ENCODE results near the gene TIAM2.
A peak's percentile ranks its signal among the peaks of the same experiment; 100 is the strongest.

The TIAM2 gene

GRCh38 chr6:155061381-155061780 lies 66.3 kb downstream of the TIAM2 start:
- no peak for DNase-seq (ENCODE audit: low read depth in 3 of 3)

GRCh38 chr6:155062866-155063341 lies 67.8 kb downstream of the TIAM2 start:
- no peak for DNase-seq (ENCODE audit: low read depth in 3 of 3)

- DNase-seq (ENCODE audit: low read depth in 3 of 3), result no peak
These were observed 69.2 kb downstream of the TIAM2 start for GRCh38 chr6:155064303-155064702.

- DNase-seq (ENCODE audit: low read depth in 3 of 3), result no peak
These were observed 71.2 kb downstream of the TIAM2 start for GRCh38 chr6:155066361-155066760.

GRCh38 chr6:155066921-155067680 lies 72.0 kb downstream of the TIAM2 start:
- no peak for DNase-seq (ENCODE audit: low read depth in 3 of 3)

GRCh38 chr6:155067956-155068615 lies 73.0 kb downstream of the TIAM2 start:
- no peak for DNase-seq (ENCODE audit: low read depth in 3 of 3)

- DNase-seq (ENCODE audit: low read depth in 3 of 3), result no peak
These were observed 74.4 kb downstream of the TIAM2 start for GRCh38 chr6:155069543-155069942.

- no peak for DNase-seq (ENCODE audit: low read depth in 3 of 3)
These were observed 81.0 kb downstream of the TIAM2 start for GRCh38 chr6:155075930-155076695.

- DNase-seq (ENCODE audit: low read depth in 3 of 3), result no peak
These were observed 82.2 kb downstream of the TIAM2 start for GRCh38 chr6:155077331-155077730.

- DNase-seq (ENCODE audit: low read depth in 3 of 3), result no peak
These were observed 82.7 kb downstream of the TIAM2 start for GRCh38 chr6:155077784-155078183.

- no peak for DNase-seq (ENCODE audit: low read depth in 3 of 3)
These were observed 83.2 kb downstream of the TIAM2 start for GRCh38 chr6:155078331-155078745.

- DNase-seq (ENCODE audit: low read depth in 3 of 3), result no peak
These were observed 84.9 kb downstream of the TIAM2 start for GRCh38 chr6:155079985-155080452.

- no peak for DNase-seq (ENCODE audit: low read depth in 3 of 3)
These were observed 86.0 kb downstream of the TIAM2 start for GRCh38 chr6:155080881-155081845.

GRCh38 chr6:155084431-155085123 lies 89.5 kb downstream of the TIAM2 start:
- no peak for DNase-seq (ENCODE audit: low read depth in 3 of 3)

GRCh38 chr6:155085582-155086257 lies 90.6 kb downstream of the TIAM2 start:
- no peak for DNase-seq (ENCODE audit: low read depth in 3 of 3)

- no peak for DNase-seq (ENCODE audit: low read depth in 3 of 3)
These were observed 93.7 kb downstream of the TIAM2 start for GRCh38 chr6:155088856-155089255.

- DNase-seq (ENCODE audit: low read depth in 3 of 3), result no peak
These were observed 94.6 kb downstream of the TIAM2 start for GRCh38 chr6:155089746-155090145.

- no peak for DNase-seq (ENCODE audit: low read depth in 3 of 3)
These were observed 95.1 kb downstream of the TIAM2 start for GRCh38 chr6:155090166-155090565.

GRCh38 chr6:155091756-155092155 lies 96.6 kb downstream of the TIAM2 start:
- DNase-seq (ENCODE audit: low read depth in 3 of 3), result no peak

- peak in 2 of 3 experiments; percentile 9 to 10 for DNase-seq (ENCODE audit: low read depth in 3 of 3)
These were observed 98.3 kb downstream of the TIAM2 start for GRCh38 chr6:155093430-155093829.

Data from stimulated activated CD4-positive, alpha-beta T cell treated with anti-CD3 and anti-CD28 coated beads, TNF-alpha, amount 100 ng/mL, for 4 hours (primary cell).